IPS DF 6.9 (cell line): ENCODE data around the gene ZNF415.
"Not testable (repeated sequence)": the region's sequence is repeated elsewhere in the genome, so short reads cannot be mapped to it uniquely, and the experiment has no call there.

Experiments used
- DNase-seq: peaks from one replicate; pipeline ENCODE4 v3.0.0-alpha.2; 2013; ENCODE audit warnings: low read depth, low spot score
- H3K27ac ChIP-seq: one replicate; pipeline ENCODE4 v1.5.1; 2013; ENCODE audit warnings: low read length, control low read depth
- H3K27me3 ChIP-seq: 2 replicates; pipeline ENCODE4 v1.6.1; 2013; ENCODE audit warnings: mild to moderate bottlenecking, low read length; ENCODE audit not compliant: control insufficient read depth, insufficient read depth
- H3K36me3 ChIP-seq: 2 replicates; pipeline ENCODE4 v1.6.1; 2013; ENCODE audit warnings: low read length; ENCODE audit not compliant: control insufficient read depth, insufficient read depth
- H3K4me1 ChIP-seq: 2 replicates; pipeline ENCODE4 v1.6.1; 2013; ENCODE audit warnings: low read length; ENCODE audit not compliant: control insufficient read depth, insufficient read depth
- H3K4me3 ChIP-seq: 2 replicates; pipeline ENCODE4 v1.5.1; 2013; ENCODE audit warnings: mild to moderate bottlenecking, low read length
- H3K9me3 ChIP-seq: 2 replicates; pipeline ENCODE4 v1.6.1; 2013; ENCODE audit warnings: low read length, inconsistent platforms; ENCODE audit not compliant: control insufficient read depth, insufficient read depth
- WGBS: extraction: QIAGEN DNeasy Blood & Tissue Kit; methylation state at CpG from one replicate; pipeline ENCODE4 v1.1.7; 2013; ENCODE audit warnings: mixed read lengths, missing lambda C conversion rate; ENCODE audit not compliant: insufficient read length, insufficient coverage; 5-methylcytosine and 5-hydroxymethylcytosine counted together

Gene ZNF415

DNA sequence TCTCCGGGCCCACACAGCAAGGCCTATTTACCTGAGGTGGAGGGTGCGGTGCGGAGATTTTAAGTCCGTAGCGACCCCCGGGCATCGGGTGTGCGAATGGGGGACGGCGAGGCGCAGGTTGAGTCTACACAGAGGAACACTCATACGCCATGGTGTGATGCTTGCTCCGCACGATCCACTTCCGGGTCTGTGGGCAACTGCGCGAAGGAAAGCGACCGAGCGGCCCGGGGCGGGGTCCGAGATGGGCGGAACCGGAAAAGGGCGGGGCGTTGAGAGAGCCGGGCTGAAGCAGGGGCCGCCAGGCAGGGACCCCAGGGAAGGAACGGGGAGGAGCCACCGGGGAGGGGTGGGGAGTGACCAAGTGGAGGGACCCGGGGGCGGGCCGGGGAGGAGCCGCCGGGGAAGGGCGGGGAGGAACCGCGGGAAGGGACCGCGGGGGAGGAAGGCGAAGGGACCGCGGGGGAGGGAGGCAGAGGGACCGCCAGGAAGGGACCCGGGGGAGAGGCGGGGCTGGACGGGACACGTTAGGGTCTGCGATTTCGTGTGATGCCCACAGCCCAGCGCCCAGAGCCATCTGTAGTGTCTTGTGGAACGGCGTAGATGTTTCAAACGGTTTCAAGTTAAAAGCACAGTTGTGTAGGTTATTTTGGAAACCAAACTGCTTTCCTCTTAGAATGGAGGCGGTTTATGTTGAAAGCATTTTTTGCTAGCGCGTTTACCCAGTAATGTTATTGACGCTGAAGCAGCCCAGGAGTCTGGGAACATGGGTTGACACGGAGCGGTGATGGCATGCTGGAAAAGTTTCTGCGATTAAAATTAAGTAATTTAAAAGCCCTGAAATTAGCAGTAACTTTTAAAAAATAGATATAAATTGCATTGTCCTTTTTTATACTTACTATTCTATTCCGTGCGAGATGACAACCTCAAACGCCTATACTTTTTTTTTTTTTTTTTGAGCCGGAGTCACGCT is 29.2 kb downstream of the ZNF415 start, which contains the start of gene ZNF160:
Gene ZNF160 (minus strand): TSS at position 189 of the 970 bp plus-strand sequence. CDS start 17,146 bp downstream, outside the sequence.
- no peaks in the 10 kb centered on the region for H3K27me3 ChIP-seq
- no peaks in the 10 kb centered on the region for H3K9me3 ChIP-seq
- peak within 1 kb of the TSS; percentile 81 for H3K4me3 ChIP-seq
- 0 out of 2 replicates have a peak, but pooled peaks cover 1% of the 10 kb centered on the region for H3K4me1 ChIP-seq
- no CpG with 5 or more reads among the region's 67 CpGs for WGBS
- peak; percentile 91 for DNase-seq
- H3K27ac ChIP-seq = no peak within 1 kb of the TSS
- H3K36me3 ChIP-seq = no peaks in the 10 kb centered on the region

DNA sequence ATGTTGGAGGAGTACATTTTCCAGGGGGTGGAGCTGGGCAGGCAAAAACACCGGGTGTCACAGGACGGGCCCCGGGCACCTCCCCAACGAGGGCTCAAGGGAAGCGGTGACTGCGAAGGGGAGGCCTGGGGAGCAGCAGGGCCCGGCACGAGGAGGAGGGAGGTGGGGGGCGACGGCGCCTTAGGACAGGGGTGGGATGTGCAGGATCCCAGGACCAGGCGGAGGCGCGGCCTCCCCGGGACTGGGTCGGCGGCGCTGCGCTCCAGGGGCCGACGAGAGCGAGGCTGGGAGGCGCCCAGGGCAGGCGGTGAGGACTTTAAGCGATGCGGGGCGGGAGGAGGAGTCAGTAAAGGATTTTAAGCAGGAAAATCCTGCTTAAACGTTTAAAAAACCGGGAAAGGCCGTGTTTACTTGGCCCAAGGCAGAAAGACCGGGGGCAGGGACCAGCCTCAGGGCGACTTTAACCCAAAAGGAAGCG is 29.9 kb downstream of the ZNF415 start:
- no CpG with 5 or more reads among the region's 33 CpGs for WGBS
- Histone ChIP-seq H3K36me3 (no peaks in the 10 kb centered on the region), H3K27me3 (no peaks in the 10 kb centered on the region), H3K4me1 (0 out of 2 replicates have a peak, but pooled peaks cover 1% of the 10 kb centered on the region), H3K27ac (no peak overlapping the region), H3K9me3 (no peaks in the 10 kb centered on the region), H3K4me3 (peak overlapping the region; percentile 81)
- no peak for DNase-seq

DNA sequence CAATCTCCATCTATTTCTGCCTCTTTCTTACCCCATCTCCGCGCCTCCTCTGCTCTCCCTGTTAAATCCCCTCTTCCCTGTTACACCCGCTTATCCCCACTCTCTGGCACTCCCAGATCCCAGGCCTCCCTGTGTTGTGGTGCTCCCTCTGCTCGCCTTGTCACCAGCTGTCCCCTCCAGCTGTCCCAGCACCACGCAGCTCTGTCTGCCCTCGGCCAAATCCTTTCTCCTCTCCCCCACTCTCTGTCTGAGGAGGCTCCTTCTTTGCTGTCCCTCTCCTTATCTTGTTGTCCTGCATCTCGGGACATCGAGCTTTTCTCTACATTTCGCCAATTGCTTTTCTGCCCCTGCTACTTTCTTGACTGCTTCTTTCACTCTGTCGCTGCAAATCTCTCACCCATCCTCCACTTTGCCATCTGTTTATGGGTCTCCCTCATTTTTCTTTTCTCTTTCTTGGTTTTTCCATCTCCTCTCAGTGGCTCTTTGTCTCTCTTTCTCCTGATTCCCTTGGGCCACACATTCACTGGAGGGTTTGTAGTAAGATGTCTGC is 30.4 kb downstream of the ZNF415 start:
- H3K9me3 ChIP-seq = no peaks in the 10 kb centered on the region
- peak overlapping the region; percentile 81 for H3K4me3 ChIP-seq
- DNase-seq = no peak
- H3K4me1 ChIP-seq = 0 out of 2 replicates have a peak, but pooled peaks cover 1% of the 10 kb centered on the region
- H3K36me3 ChIP-seq = no peaks in the 10 kb centered on the region
- 100% methylated on average over 2 of the region's 10 CpGs for WGBS
- H3K27ac ChIP-seq = no peak overlapping the region
- no peaks in the 10 kb centered on the region for H3K27me3 ChIP-seq

DNA sequence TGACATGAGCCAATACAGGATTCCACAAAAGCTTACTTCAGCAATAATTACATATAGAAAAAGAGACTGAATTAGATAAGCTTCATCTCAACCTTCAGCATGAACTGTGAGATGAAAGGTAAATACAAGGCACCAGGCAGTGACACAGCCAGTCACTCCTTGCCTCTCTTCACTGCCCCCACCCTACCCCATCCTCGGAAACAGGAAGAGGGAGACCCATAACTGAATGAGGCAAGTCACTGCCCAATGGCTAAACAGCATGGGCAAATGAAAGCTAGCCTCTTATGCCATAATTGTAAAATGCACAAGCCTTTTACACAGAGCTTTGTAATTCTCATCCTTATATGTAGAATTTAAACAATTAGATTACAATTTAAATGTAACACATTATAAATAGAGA is 31.2 kb downstream of the ZNF415 start:
- Histone ChIP-seq H3K36me3 (no peaks in the 10 kb centered on the region), H3K27me3 (no peaks in the 10 kb centered on the region), H3K9me3 (no peaks in the 10 kb centered on the region), H3K4me3 (no peak overlapping the region), H3K27ac (no peak overlapping the region), H3K4me1 (0 out of 2 replicates have a peak, but pooled peaks cover 1% of the 10 kb centered on the region)
- DNase-seq = no peak
- no CpG with 5 or more reads among the region's 1 CpG for WGBS

DNA sequence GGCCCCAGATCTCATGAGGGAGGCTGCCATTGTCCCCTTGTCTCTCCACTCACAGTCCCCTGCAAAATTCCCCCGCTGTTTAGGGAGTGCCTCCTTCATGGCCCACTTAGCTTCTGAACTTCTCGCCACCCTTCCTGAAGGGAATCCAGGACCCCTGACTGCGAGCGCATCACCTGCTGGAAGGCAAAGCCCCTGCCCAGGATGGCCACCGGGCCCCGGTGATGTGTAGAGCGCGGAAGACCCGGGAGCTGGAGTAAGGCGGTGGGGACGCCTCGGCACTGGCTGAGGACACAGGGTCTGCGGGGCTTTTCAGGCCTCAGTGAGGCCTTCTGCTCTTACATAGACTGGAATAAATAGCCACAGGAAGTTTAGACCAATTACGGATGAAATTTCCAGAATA is 34.1 kb downstream of the ZNF415 start:
- WGBS = no CpG with 5 or more reads among the region's 14 CpGs
- not testable (repeated sequence) for H3K27me3 ChIP-seq, H3K9me3 ChIP-seq, H3K27ac ChIP-seq, H3K4me3 ChIP-seq, H3K4me1 ChIP-seq, H3K36me3 ChIP-seq, DNase-seq

DNA sequence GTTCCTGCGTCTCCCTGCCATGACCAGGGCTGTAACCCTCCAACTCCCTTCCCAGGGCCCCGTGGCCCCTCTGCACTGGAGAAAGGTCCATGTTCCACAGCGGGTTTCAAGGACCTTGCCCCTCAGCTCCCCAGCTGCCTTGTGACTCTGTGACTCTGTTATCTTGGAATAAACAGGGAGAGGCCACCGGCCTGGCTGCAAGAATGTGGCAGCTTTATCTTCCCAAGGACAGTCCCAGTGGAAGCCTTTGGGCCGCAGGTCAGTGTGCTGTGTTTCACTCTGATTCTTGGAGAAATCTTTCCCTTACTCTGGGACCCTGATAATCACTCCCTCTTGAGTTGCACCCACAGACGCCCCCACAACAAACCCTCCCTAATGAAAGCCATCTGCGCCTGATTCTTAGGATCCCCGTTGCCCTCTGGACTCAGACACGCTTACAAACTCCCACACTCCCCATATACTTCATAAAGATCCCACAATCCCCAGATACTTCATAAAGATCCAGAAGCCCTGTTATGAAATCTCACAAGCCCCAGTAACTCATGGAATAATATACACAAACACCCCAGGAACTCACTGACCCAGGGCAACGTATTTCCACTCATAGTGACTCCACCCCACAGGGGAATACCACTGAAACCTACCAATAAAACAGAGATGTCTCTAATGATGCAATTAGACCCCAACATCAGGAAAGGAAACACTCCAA is 35.6 kb downstream of the ZNF415 start:
- not testable (repeated sequence) for H3K9me3 ChIP-seq, H3K4me3 ChIP-seq, H3K36me3 ChIP-seq, H3K27me3 ChIP-seq, H3K27ac ChIP-seq, DNase-seq, H3K4me1 ChIP-seq
- no CpG with 5 or more reads among the region's 10 CpGs for WGBS

GRCh38 chr19:53096579-53096978 is 36.1 kb downstream of the ZNF415 start:
- not testable (repeated sequence) for H3K27ac ChIP-seq, DNase-seq, H3K36me3 ChIP-seq, H3K9me3 ChIP-seq, H3K4me3 ChIP-seq, H3K27me3 ChIP-seq, H3K4me1 ChIP-seq
- no CpG with 5 or more reads among the region's 6 CpGs for WGBS

DNA sequence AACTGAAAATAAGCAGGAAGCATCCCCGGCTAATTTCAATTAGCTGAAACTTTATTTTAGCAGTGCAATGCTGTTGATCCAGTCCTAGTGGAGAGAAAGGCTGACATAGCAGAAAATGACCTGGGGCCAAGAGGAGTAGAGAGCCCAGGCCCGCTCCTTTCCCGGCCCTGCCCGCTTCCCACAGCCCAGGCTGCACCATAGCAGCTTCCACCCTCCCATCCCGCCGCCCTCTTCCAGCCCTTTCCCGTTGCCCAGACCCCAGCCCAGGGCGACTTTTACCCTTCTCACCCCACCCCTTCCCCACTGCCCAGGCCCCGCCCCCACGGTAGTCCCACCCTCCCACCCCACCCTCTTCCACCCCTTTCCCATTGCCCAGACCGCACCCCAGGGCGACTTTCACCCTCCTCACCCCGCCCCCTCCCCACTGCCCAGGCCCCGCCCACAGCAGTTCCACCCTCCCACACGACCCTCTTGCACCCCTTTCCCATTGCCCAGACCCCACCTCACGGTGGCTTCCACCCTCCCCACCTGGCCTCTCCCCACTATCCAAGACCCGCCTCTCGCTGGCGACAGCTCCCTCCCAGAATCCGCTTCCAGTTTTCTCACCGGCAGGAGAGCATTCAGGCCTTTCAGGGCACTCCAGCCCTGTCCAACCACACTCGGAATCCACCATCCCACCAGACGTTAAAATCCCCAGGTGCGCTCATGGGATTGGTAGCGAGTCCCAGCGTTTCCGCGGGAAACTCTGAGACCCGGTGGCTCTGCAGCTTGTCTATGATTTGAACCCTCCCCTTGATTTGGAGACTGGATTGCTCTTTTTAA is 37.7 kb downstream of the ZNF415 start:
- Histone ChIP-seq H3K9me3 (no peaks in the 10 kb centered on the region), H3K27ac (no peak overlapping the region), H3K4me1 (no peaks in the 10 kb centered on the region), H3K27me3 (no peaks in the 10 kb centered on the region), H3K4me3 (peak overlapping the region; percentile 4; the same call in 1 of the 2 replicates), H3K36me3 (peaks cover 4% of the 10 kb centered on the region; the same call in 1 of the 2 replicates)
- no CpG with 5 or more reads among the region's 29 CpGs for WGBS
- peak; percentile 67 for DNase-seq

- no peak for DNase-seq
- no CpG with 5 or more reads among the region's 1 CpG for WGBS
- Histone ChIP-seq H3K4me3 (no peak overlapping the region), H3K27me3 (no peaks in the 10 kb centered on the region), H3K27ac (no peak overlapping the region), H3K36me3 (peaks cover 4% of the 10 kb centered on the region; the same call in 1 of the 2 replicates), H3K4me1 (no peaks in the 10 kb centered on the region), H3K9me3 (no peaks in the 10 kb centered on the region)
Observed at GRCh38 chr19:53092723-53093122, 40.0 kb downstream of the ZNF415 start.
